Measurements from ENCODE around the gene CCR3.

The CCR3 gene

GRCh38 chr3:46222435-46223161 lies 19.7 kb upstream of the CCR3 start:
- TF ChIP-seq CTCF (IDR thresholded peaks at IDR 0.05), result no peak

- no peak for TF ChIP-seq CTCF (IDR thresholded peaks at IDR 0.05)
Observed at GRCh38 chr3:46228260-46229242, 13.7 kb upstream of the CCR3 start.

GRCh38 chr3:46231323-46231722 lies 10.9 kb upstream of the CCR3 start:
- TF ChIP-seq CTCF (IDR thresholded peaks at IDR 0.05), result no peak

- no peak for TF ChIP-seq CTCF (IDR thresholded peaks at IDR 0.05)
Observed at GRCh38 chr3:46233194-46233593, 9.1 kb upstream of the CCR3 start.

- no peak for TF ChIP-seq CTCF (IDR thresholded peaks at IDR 0.05)
Observed at GRCh38 chr3:46235425-46235824, 6.8 kb upstream of the CCR3 start.

- no peak for TF ChIP-seq CTCF (IDR thresholded peaks at IDR 0.05)
Observed at GRCh38 chr3:46236294-46237054, 5.8 kb upstream of the CCR3 start.

- no peak for TF ChIP-seq CTCF (IDR thresholded peaks at IDR 0.05)
Observed at GRCh38 chr3:46238386-46238785, 3.9 kb upstream of the CCR3 start.
